Measurements from ENCODE around the gene NCS1. TPM values are rescaled to one million over a fixed set of nuclear protein-coding genes. Genes with fewer than 3 reads are reported as not detected.

Gene NCS1
- total RNA-seq, 1 donor from 2014 or later, result 32.8 TPM

GRCh38 chr9:130209422-130209821 is 37.2 kb downstream of the NCS1 start:
- no peak for DNase-seq (ENCODE audit: extremely low spot score, unreplicated experiment)
- H3K27me3 Mint-ChIP-seq, result no peaks in the 10 kb centered on the region
- peaks cover 30% of the 10 kb centered on the region for H3K4me1 Mint-ChIP-seq (ENCODE audit: unreplicated experiment)
- H3K9me3 Mint-ChIP-seq, result no peaks in the 10 kb centered on the region
- H3K27ac Mint-ChIP-seq, result peak overlapping the region; percentile 45
- no peaks in the 10 kb centered on the region for H3K36me3 Mint-ChIP-seq
- TF ChIP-seq CTCF (conservative IDR thresholded peaks at IDR 0.05), result no peak
- H3K4me3 Mint-ChIP-seq, result no peak overlapping the region

GRCh38 chr9:130211548-130212226 is 39.5 kb downstream of the NCS1 start:
- H3K4me1 Mint-ChIP-seq (ENCODE audit: unreplicated experiment), result peaks cover 36% of the 10 kb centered on the region
- no peak for TF ChIP-seq CTCF (conservative IDR thresholded peaks at IDR 0.05)
- no peak for DNase-seq (ENCODE audit: extremely low spot score, unreplicated experiment)
- H3K36me3 Mint-ChIP-seq, result no peaks in the 10 kb centered on the region
- H3K9me3 Mint-ChIP-seq, result no peaks in the 10 kb centered on the region
- no peaks in the 10 kb centered on the region for H3K27me3 Mint-ChIP-seq
- H3K4me3 Mint-ChIP-seq, result no peak overlapping the region
- H3K27ac Mint-ChIP-seq, result no peak overlapping the region

GRCh38 chr9:130212543-130213297 is 40.5 kb downstream of the NCS1 start:
- Mint-ChIP-seq H3K27ac (no peak overlapping the region), H3K4me3 (no peak overlapping the region), H3K36me3 (no peaks in the 10 kb centered on the region), H3K27me3 (no peaks in the 10 kb centered on the region), H3K4me1 (ENCODE audit: unreplicated experiment) (peaks cover 41% of the 10 kb centered on the region), H3K9me3 (no peaks in the 10 kb centered on the region)
- DNase-seq (ENCODE audit: extremely low spot score, unreplicated experiment), result no peak
- no peak for TF ChIP-seq CTCF (conservative IDR thresholded peaks at IDR 0.05)

- H3K4me1 Mint-ChIP-seq (ENCODE audit: unreplicated experiment), result peaks cover 33% of the 10 kb centered on the region
- no peaks in the 10 kb centered on the region for H3K9me3 Mint-ChIP-seq
- peak overlapping the region; percentile 54 for H3K4me3 Mint-ChIP-seq
These were observed 41.9 kb downstream of the NCS1 start for GRCh38 chr9:130213911-130214761.

More at GRCh38 chr9:130213911-130214761, 41.9 kb downstream of the NCS1 start:
- no peaks in the 10 kb centered on the region for H3K27me3 Mint-ChIP-seq
- TF ChIP-seq CTCF (conservative IDR thresholded peaks at IDR 0.05), result no peak
- peak overlapping the region; percentile 78 for H3K27ac Mint-ChIP-seq
- H3K36me3 Mint-ChIP-seq, result no peaks in the 10 kb centered on the region
- no peak for DNase-seq (ENCODE audit: extremely low spot score, unreplicated experiment)
